HEK293 (cell line): Measurements from ENCODE around the gene KTN1.

Source experiments
- CTCF ChIA-PET: fragments of 350-600 bp; formaldehyde crosslinking; extraction: SDS; loops from one replicate; lab custom pipeline; 2021; ENCODE audit warnings: antibody characterized with exemption; lab: Yijun Ruan, JAX
- POLR2A ChIA-PET: fragments of 300-600 bp; formaldehyde crosslinking; extraction: SDS; loops from one replicate; lab custom pipeline; 2020; ENCODE audit warnings: antibody characterized with exemption, inconsistent platforms; lab: Yijun Ruan, JAX
- H3K27ac ChIP-seq: fragments of 200-500 bp; sonication (Bioruptor generic); 2 replicates; pipeline ENCODE4 v1.5.1; 2014; ENCODE audit warnings: low read depth, low read length, control low read depth, inconsistent platforms; ENCODE audit errors: extremely low read depth
- H3K36me3 ChIP-seq, 2 experiments: fragments of 200-500 bp in 1 of 2; sonication (Bioruptor generic) in 1 of 2; 1 replicate in 1 of 2; 2 replicates in 1 of 2; pipeline ENCODE4 v1.5.1; 2014 to 2017; ENCODE audit warnings: inconsistent platforms in 2 of 2, low read length in 2 of 2; ENCODE audit not compliant: control insufficient read depth in 2 of 2, insufficient read depth in 1 of 2
- H3K4me1 ChIP-seq: fragments of 200-500 bp; sonication (Bioruptor generic); 2 replicates; pipeline ENCODE4 v1.5.1; 2014; ENCODE audit warnings: mild to moderate bottlenecking, low read length, inconsistent platforms; ENCODE audit not compliant: control insufficient read depth, insufficient read depth
- H3K4me3 ChIP-seq: 2 replicates; pipeline ENCODE4 v1.5.1; 2011; ENCODE audit warnings: low read depth, mild to moderate bottlenecking, control low read depth, low read length, moderate library complexity
- H3K9me3 ChIP-seq: fragments of 200-500 bp; sonication (Bioruptor generic); 2 replicates; pipeline ENCODE4 v1.5.1; 2014; ENCODE audit warnings: low read depth, low read length, inconsistent platforms; ENCODE audit not compliant: control insufficient read depth, insufficient read depth
- KLF10 ChIP-seq: fragments of 450-650 bp; IDR thresholded peaks from 2 replicates; pipeline ENCODE4 v1.5.1; 2018; ENCODE audit warnings: missing biosample characterization, mild to moderate bottlenecking, missing genetic modification characterization
- MYNN ChIP-seq: fragments of 450-650 bp; formaldehyde crosslinking; IDR thresholded peaks from 2 replicates; pipeline ENCODE4 v1.5.1; 2016; ENCODE audit warnings: missing biosample characterization, missing genetic modification characterization, borderline replicate concordance
- SCRT2 ChIP-seq: fragments of 450-650 bp; formaldehyde crosslinking; IDR thresholded peaks from 2 replicates; pipeline ENCODE4 v1.5.1; 2016; ENCODE audit warnings: missing biosample characterization, missing genetic modification characterization
- TRIM28 ChIP-seq: IDR thresholded peaks from 2 replicates; pipeline ENCODE4 v1.6.1; 2011; ENCODE audit warnings: low read length, control low read depth, borderline replicate concordance
- ZFP69B ChIP-seq: fragments of 450-650 bp; formaldehyde crosslinking; IDR thresholded peaks from 2 replicates; pipeline ENCODE4 v1.5.1; 2016; ENCODE audit warnings: missing biosample characterization, missing genetic modification characterization
- ZNF112 ChIP-seq: fragments of 450-650 bp; formaldehyde crosslinking; IDR thresholded peaks from 2 replicates; pipeline ENCODE4 v1.5.0; 2017; ENCODE audit warnings: missing biosample characterization, missing genetic modification characterization
- ZNF140 ChIP-seq: fragments of 450-650 bp; formaldehyde crosslinking; IDR thresholded peaks from 2 replicates; pipeline ENCODE4 v1.5.1; 2016; ENCODE audit warnings: missing biosample characterization, missing genetic modification characterization
- ZNF324 ChIP-seq: fragments of 450-650 bp; formaldehyde crosslinking; IDR thresholded peaks from 2 replicates; pipeline ENCODE4 v1.5.1; 2016; ENCODE audit warnings: missing biosample characterization, missing genetic modification characterization
- ZNF335 ChIP-seq: fragments of 450-650 bp; formaldehyde crosslinking; conservative IDR thresholded peaks from 2 replicates; pipeline ENCODE4 v1.5.1; 2016; ENCODE audit warnings: missing biosample characterization, missing genetic modification characterization
- ZNF416 ChIP-seq: fragments of 450-650 bp; formaldehyde crosslinking; IDR thresholded peaks from 2 replicates; pipeline ENCODE4 v1.5.1; 2016; ENCODE audit warnings: missing biosample characterization, missing genetic modification characterization
- ZNF558 ChIP-seq: fragments of 450-650 bp; formaldehyde crosslinking; IDR thresholded peaks from 2 replicates; pipeline ENCODE4 v1.5.1; 2016; ENCODE audit warnings: missing biosample characterization, missing genetic modification characterization
- ZNF621 ChIP-seq: fragments of 450-650 bp; formaldehyde crosslinking; IDR thresholded peaks from 2 replicates; pipeline ENCODE4 v1.5.1; 2017; ENCODE audit warnings: missing biosample characterization, missing genetic modification characterization
- ZNF76 ChIP-seq: fragments of 450-650 bp; formaldehyde crosslinking; IDR thresholded peaks from 2 replicates; pipeline ENCODE4; 2016; ENCODE audit warnings: low read depth, missing biosample characterization, missing genetic modification characterization, borderline replicate concordance
- ZNF776 ChIP-seq: fragments of 450-650 bp; formaldehyde crosslinking; IDR thresholded peaks from 2 replicates; pipeline ENCODE4 v1.5.0; 2017; ENCODE audit warnings: missing biosample characterization, missing genetic modification characterization, borderline replicate concordance
- ZNF785 ChIP-seq: fragments of 450-650 bp; formaldehyde crosslinking; IDR thresholded peaks from 2 replicates; pipeline ENCODE4 v1.5.1; 2016; ENCODE audit warnings: missing biosample characterization, missing genetic modification characterization
- ZSCAN30 ChIP-seq: fragments of 450-650 bp; IDR thresholded peaks from 2 replicates; pipeline ENCODE4 v1.5.1; 2018; ENCODE audit warnings: missing biosample characterization, mild to moderate bottlenecking, missing genetic modification characterization, moderate library complexity
- TF ChIP-seq, protein P1 (sequence below): fragments of 450-650 bp; formaldehyde crosslinking; IDR thresholded peaks from 2 replicates; pipeline ENCODE4 v1.5.1; 2017; ENCODE audit warnings: missing biosample characterization, missing genetic modification characterization
- TF ChIP-seq, protein P2 (sequence below): fragments of 450-650 bp; formaldehyde crosslinking; IDR thresholded peaks from 2 replicates; pipeline ENCODE4 v1.5.1; 2016; ENCODE audit warnings: missing biosample characterization, missing genetic modification characterization
- TF ChIP-seq, protein P3 (sequence below): fragments of 450-650 bp; formaldehyde crosslinking; IDR thresholded peaks from 2 replicates; pipeline ENCODE4 v1.5.0; 2017; ENCODE audit warnings: missing biosample characterization, missing genetic modification characterization, borderline replicate concordance
- TF ChIP-seq, protein P4 (sequence below): fragments of 450-650 bp; formaldehyde crosslinking; IDR thresholded peaks from 2 replicates; pipeline ENCODE4 v1.5.1; 2016; ENCODE audit warnings: missing biosample characterization, missing genetic modification characterization
- TF ChIP-seq, protein P5 (sequence below): fragments of 450-650 bp; formaldehyde crosslinking; IDR thresholded peaks from 2 replicates; pipeline ENCODE4 v1.5.1; 2016; ENCODE audit warnings: missing biosample characterization, missing genetic modification characterization

Gene KTN1

DNA sequence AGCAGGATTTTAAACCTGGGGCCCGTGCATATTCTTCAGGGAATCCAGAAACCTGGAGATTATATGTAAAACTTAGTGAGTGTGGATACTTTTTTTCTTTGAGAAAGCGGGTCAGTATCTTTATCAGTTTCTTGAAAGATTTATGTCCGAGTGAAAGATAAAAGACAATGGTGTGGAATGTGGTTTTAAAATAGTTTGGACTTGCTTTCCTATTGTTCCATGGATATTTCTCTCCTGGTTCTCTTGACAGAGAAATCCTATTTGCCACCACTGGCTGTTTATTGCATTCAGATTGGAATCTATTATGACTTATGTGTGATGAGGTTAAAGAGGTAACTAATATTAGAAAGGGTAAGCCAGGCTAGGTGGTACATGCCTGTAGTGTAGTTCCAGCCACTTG is 27.4 kb downstream of the KTN1 start:
- TF ChIP-seq SCRT2 (no peak), MYNN (tag by site-specific recombination) (no peak), ZNF112 (no peak), ZNF324 (no peak), ZFP69B (tag by site-specific recombination) (no peak), ZNF335 (tag by site-specific recombination) (no peak), ZNF776 (tag by site-specific recombination) (no peak), KLF10 (tag by site-specific recombination) (no peak), ZNF140 (tag by site-specific recombination) (no peak), ZNF785 (no peak)
- TF ChIP-seq, protein P1, sequence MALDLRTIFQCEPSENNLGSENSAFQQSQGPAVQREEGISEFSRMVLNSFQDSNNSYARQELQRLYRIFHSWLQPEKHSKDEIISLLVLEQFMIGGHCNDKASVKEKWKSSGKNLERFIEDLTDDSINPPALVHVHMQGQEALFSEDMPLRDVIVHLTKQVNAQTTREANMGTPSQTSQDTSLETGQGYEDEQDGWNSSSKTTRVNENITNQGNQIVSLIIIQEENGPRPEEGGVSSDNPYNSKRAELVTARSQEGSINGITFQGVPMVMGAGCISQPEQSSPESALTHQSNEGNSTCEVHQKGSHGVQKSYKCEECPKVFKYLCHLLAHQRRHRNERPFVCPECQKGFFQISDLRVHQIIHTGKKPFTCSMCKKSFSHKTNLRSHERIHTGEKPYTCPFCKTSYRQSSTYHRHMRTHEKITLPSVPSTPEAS: no peak
- TF ChIP-seq, protein P2, sequence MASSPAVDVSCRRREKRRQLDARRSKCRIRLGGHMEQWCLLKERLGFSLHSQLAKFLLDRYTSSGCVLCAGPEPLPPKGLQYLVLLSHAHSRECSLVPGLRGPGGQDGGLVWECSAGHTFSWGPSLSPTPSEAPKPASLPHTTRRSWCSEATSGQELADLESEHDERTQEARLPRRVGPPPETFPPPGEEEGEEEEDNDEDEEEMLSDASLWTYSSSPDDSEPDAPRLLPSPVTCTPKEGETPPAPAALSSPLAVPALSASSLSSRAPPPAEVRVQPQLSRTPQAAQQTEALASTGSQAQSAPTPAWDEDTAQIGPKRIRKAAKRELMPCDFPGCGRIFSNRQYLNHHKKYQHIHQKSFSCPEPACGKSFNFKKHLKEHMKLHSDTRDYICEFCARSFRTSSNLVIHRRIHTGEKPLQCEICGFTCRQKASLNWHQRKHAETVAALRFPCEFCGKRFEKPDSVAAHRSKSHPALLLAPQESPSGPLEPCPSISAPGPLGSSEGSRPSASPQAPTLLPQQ: no peak
- TF ChIP-seq, protein P3, sequence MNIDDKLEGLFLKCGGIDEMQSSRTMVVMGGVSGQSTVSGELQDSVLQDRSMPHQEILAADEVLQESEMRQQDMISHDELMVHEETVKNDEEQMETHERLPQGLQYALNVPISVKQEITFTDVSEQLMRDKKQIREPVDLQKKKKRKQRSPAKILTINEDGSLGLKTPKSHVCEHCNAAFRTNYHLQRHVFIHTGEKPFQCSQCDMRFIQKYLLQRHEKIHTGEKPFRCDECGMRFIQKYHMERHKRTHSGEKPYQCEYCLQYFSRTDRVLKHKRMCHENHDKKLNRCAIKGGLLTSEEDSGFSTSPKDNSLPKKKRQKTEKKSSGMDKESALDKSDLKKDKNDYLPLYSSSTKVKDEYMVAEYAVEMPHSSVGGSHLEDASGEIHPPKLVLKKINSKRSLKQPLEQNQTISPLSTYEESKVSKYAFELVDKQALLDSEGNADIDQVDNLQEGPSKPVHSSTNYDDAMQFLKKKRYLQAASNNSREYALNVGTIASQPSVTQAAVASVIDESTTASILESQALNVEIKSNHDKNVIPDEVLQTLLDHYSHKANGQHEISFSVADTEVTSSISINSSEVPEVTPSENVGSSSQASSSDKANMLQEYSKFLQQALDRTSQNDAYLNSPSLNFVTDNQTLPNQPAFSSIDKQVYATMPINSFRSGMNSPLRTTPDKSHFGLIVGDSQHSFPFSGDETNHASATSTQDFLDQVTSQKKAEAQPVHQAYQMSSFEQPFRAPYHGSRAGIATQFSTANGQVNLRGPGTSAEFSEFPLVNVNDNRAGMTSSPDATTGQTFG (tag by site-specific recombination): no peak
- Histone ChIP-seq H3K36me3 (no peaks in the 10 kb centered on the region; a peak in 2 of 3 replicates), H3K27ac (no peak overlapping the region), H3K9me3 (no peaks in the 10 kb centered on the region), H3K4me1 (peaks cover 41% of the 10 kb centered on the region), H3K4me3 (no peak overlapping the region)
- ChIA-PET CTCF (no interaction called here), POLR2A (no interaction called here)

DNA sequence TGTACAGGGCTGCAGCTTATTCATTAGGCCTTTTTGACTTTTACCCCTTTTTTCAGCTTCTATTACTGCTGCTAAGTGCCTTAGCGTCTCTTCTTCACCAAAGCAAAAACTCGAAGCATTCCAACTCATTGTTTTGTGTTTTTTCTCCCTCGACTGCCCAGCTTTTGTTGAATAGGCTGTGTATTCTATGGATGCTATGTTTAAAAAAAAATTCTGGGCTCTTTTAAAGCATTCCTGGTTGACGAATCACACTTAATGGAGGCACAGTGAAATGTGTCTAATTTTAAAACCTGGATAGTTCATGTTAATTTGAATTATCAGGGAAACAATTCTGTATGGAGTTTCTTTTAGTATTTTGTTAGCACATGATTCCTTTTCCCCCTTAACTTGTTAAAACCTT is 29.7 kb downstream of the KTN1 start:
- Histone ChIP-seq H3K4me3 (no peak overlapping the region), H3K27ac (no peak overlapping the region)
- POLR2A ChIA-PET: no interaction called here
- TF ChIP-seq ZNF558 (tag by site-specific recombination): no peak
- TF ChIP-seq TRIM28: no peak
- no peak for TF ChIP-seq ZNF76 (tag by site-specific recombination)
- TF ChIP-seq ZSCAN30 (tag by site-specific recombination): no peak
- TF ChIP-seq, all 188 proteins: peak for 0
- Histone ChIP-seq H3K9me3 (no peaks in the 10 kb centered on the region), H3K4me1 (peaks cover 38% of the 10 kb centered on the region), H3K36me3 (peaks cover 3 to 11% of the 10 kb centered on the region in 2 experiments)
- CTCF ChIA-PET: no interaction called here

DNA sequence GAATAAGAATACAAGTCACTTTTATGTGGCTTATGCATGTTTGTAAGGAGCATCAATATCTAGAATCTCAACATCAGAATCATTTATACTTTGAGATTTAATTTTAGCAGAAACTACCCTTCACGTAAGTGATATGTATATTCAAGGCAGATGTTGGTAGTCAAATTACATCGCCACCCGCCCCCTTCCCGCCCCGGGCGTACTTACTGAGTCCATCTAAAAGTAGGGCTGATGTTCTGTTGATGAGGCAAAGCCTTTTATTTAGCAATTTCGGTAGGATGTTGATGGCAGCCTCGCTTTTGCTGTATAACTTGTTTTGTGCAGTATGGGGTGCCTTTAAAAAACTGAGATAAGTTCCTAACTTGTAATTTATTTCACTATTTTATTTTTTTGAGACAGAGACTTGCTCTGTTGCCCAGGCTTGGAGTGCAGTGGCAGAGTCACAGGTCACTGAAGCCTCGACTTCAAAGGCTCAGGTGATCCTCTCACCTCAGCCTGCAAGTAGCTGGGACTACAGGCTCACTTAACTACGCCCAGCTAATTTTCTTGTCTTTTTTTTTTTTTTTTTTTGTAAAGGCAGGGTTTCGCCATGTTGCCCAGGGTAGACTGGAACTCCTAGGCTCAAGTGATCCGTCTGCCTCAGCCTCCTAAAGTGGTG is 30.8 kb downstream of the KTN1 start:
- Histone ChIP-seq H3K27ac (no peak overlapping the region), H3K9me3 (no peaks in the 10 kb centered on the region), H3K4me3 (no peak overlapping the region), H3K4me1 (peaks cover 28% of the 10 kb centered on the region), H3K36me3 (peaks cover 9 to 19% of the 10 kb centered on the region in 2 experiments)
- CTCF ChIA-PET: no interaction called here
- POLR2A ChIA-PET: interaction anchor here (1.0 kb wide), 1 partner anchor 11 kb away, joined by 4 read pairs; no protein-coding TSS in a partner anchor
- TF ChIP-seq ZNF621 (tag by site-specific recombination): no peak
- TF ChIP-seq, protein P1: no peak
- TF ChIP-seq, protein P4, sequence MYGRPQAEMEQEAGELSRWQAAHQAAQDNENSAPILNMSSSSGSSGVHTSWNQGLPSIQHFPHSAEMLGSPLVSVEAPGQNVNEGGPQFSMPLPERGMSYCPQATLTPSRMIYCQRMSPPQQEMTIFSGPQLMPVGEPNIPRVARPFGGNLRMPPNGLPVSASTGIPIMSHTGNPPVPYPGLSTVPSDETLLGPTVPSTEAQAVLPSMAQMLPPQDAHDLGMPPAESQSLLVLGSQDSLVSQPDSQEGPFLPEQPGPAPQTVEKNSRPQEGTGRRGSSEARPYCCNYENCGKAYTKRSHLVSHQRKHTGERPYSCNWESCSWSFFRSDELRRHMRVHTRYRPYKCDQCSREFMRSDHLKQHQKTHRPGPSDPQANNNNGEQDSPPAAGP (tag by site-specific recombination): no peak
- no peak for TF ChIP-seq ZNF416 (tag by site-specific recombination)
- TF ChIP-seq, protein P5, sequence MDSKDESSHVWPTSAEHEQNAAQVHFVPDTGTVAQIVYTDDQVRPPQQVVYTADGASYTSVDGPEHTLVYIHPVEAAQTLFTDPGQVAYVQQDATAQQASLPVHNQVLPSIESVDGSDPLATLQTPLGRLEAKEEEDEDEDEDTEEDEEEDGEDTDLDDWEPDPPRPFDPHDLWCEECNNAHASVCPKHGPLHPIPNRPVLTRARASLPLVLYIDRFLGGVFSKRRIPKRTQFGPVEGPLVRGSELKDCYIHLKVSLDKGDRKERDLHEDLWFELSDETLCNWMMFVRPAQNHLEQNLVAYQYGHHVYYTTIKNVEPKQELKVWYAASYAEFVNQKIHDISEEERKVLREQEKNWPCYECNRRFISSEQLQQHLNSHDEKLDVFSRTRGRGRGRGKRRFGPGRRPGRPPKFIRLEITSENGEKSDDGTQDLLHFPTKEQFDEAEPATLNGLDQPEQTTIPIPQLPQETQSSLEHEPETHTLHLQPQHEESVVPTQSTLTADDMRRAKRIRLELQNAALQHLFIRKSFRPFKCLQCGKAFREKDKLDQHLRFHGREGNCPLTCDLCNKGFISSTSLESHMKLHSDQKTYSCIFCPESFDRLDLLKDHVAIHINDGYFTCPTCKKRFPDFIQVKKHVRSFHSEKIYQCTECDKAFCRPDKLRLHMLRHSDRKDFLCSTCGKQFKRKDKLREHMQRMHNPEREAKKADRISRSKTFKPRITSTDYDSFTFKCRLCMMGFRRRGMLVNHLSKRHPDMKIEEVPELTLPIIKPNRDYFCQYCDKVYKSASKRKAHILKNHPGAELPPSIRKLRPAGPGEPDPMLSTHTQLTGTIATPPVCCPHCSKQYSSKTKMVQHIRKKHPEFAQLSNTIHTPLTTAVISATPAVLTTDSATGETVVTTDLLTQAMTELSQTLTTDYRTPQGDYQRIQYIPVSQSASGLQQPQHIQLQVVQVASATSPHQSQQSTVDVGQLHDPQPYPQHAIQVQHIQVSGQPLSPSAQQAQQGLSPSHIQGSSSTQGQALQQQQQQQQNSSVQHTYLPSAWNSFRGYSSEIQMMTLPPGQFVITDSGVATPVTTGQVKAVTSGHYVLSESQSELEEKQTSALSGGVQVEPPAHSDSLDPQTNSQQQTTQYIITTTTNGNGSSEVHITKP (tag by site-specific recombination): no peak
